Lower leg skin (tissue), 4 donors: ENCODE results near the gene NELFB. TPM values are rescaled to one million over a fixed set of nuclear protein-coding genes. Genes with fewer than 3 reads are reported as not detected.
A peak's percentile ranks its signal among the peaks of the same experiment; 100 is the strongest.

Experiments used
- DNase-seq, 2 donors: peaks; one replicate each; pipeline ENCODE4 v3.0.0-alpha.2; 2019; ENCODE audit warnings: low spot score in 2 of 2
- H3K4me3 ChIP-seq: fragments of 200-600 bp; sonication (generic); 2 replicates; pipeline ENCODE4 v1.5.1; 2017; ENCODE audit warnings: mild to moderate bottlenecking, low read depth; ENCODE audit not compliant: poor library complexity, severe bottlenecking
- POLR2A ChIP-seq, 2 donors: fragments of 450-650 bp; IDR thresholded peaks; one replicate each; pipeline ENCODE4 v1.6.1; 2016 to 2017; ENCODE audit warnings: antibody characterized with exemption in 2 of 2, mild to moderate bottlenecking in 1 of 2, moderate library complexity in 1 of 2
- WGBS, 2 donors: methylation state at CpG; one replicate each; pipeline ENCODE4 v1.1.5; 2018; 5-methylcytosine and 5-hydroxymethylcytosine counted together
- intact Hi-C: fragments of 100-400 bp; cut with DNase I; formaldehyde crosslinking; loops from one replicate; pipeline ENCODE4 v1.15.0; 2023; ENCODE audit warnings: low total_unique reads
- total RNA-seq, 4 donors: library from RNA; depleted of rRNA; stranded (reverse); fragments of >200 nt; gene quantifications; one replicate each; pipeline ENCODE4 v1.1.0, GENCODE V29; 2016
- TF ChIP-seq, protein P1 (sequence below), 3 donors: fragments of 450-650 bp; IDR thresholded peaks; one replicate each; pipeline ENCODE4 v1.5.1; 2016; ENCODE audit warnings: antibody characterized with exemption in 3 of 3, mild to moderate bottlenecking in 3 of 3, moderate library complexity in 2 of 3

The NELFB gene
- total RNA-seq, 4 donors from 2014 or later: 40.7 to 52.7 (median 49.9) TPM

DNA sequence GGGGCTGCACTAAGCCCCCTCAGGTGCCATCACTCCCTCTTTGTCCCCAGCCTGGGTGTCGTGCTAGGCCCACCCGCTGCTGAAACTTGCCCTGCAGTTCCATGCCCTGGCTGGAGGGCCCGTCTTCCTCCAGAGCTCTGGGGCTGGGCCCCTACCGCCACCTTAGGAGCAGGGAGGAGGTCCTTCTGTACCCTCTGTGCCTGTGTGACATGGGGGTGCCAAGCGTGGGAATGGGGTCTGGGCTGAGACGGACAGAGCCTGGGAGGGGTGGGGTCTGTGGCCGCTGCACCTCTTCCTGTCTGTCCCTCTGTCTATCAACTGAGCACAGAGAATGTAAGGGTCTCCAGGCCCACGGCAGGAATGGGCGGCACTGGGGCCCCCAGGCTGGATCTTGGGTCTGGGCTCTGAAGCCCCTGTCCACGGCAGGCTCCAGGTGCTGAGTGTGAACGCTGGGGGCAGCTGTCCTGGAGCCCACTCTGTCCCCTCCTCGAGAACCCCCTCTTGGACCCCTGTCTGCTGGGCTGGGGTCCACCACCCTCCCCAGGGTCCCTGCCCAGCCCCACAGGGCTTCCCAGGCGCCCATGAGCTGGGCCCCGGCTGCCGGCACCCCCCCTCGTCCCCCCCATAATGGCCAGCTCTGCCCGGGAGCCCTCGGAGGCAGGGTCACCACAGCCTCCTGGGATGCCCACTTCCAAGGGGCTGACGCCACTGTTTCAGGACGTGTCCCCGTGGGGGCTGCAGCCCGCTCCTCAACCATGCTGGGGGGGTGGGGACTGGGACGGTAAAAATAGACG is 62.8 kb downstream of the NELFB start:
- H3K4me3 ChIP-seq: no peak overlapping the region
- TF ChIP-seq POLR2A (IDR thresholded peaks at IDR 0.05): no peak
- TF ChIP-seq, protein P1, sequence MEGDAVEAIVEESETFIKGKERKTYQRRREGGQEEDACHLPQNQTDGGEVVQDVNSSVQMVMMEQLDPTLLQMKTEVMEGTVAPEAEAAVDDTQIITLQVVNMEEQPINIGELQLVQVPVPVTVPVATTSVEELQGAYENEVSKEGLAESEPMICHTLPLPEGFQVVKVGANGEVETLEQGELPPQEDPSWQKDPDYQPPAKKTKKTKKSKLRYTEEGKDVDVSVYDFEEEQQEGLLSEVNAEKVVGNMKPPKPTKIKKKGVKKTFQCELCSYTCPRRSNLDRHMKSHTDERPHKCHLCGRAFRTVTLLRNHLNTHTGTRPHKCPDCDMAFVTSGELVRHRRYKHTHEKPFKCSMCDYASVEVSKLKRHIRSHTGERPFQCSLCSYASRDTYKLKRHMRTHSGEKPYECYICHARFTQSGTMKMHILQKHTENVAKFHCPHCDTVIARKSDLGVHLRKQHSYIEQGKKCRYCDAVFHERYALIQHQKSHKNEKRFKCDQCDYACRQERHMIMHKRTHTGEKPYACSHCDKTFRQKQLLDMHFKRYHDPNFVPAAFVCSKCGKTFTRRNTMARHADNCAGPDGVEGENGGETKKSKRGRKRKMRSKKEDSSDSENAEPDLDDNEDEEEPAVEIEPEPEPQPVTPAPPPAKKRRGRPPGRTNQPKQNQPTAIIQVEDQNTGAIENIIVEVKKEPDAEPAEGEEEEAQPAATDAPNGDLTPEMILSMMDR (IDR thresholded peaks at IDR 0.05): no peak
- intact Hi-C loops: no loop called here
- 71 to 76% methylated on average over 16 to 23 of the region's 24 CpGs for WGBS, 2 donors
- DNase-seq: peak in 1 of 2 donors; percentile 83

DNA sequence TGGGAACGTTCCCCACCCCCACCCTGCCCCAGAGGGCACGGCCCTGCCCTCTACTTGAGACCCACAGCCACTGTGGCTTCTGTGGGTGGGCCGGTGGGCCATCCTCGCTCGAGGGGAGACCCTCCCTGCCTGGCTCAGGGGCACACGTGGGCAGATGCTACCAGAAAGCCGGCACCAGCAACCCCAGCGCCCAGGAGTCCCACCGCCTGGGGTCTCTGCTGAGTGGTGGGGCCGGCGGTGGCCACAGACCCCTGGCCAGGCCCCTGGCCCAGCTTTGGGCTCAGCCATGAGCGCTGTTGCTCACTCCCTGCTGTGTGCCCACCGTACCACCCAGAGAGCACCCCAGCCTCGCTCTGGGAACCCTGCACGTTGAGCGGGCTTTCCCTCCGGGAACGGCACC is 63.5 kb downstream of the NELFB start:
- intact Hi-C loops: no loop called here
- WGBS, 2 donors: 62 to 81% methylated on average over 12 to 14 of the region's 18 CpGs
- no peak overlapping the region for H3K4me3 ChIP-seq
- DNase-seq: peak in 1 of 2 donors; percentile 70
- TF ChIP-seq, protein P1 (IDR thresholded peaks at IDR 0.05): no peak
- TF ChIP-seq POLR2A (IDR thresholded peaks at IDR 0.05): no peak

DNA sequence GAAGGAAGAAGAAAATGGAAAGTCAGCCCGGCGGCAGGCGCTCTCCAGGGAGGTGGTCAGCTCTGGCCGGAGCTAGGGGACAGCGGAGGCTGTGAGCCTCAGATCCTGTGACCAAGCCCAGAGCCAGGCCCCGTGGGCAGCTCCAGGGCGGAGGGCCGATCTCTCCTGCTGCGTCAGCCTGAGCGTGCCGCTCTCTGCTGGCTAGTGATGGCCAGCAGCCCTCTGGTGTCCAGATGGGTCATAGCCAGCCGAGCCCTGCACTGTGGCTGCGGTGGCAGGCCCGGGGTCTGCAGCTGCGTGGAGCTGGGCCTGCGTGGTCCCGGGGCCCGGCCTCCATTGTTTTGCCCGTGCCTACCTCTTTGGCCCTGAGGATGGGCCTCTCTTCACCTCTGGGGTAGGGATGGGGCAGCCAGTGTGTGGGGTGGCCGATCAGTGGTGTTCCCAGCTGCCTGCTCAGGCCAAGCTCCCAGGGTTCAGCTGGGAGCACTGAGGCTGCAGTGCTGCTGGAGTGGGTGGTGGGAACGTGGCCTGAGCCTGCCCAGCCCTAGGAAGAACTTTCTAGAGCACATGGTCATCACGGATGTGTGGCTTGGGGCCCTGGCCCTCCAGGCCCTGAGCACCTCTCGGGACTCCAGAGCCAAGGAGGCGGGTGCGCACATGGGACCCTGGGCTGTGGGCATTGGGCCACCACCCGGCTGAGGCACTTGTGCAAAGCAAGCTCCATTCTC is 64.0 kb downstream of the NELFB start:
- 71 to 83% methylated on average over 18 to 26 of the region's 26 CpGs for WGBS, 2 donors
- TF ChIP-seq, protein P1 (IDR thresholded peaks at IDR 0.05): no peak
- no peak for TF ChIP-seq POLR2A (IDR thresholded peaks at IDR 0.05)
- no peak overlapping the region for H3K4me3 ChIP-seq
- DNase-seq: peak; percentile 16 to 87
- intact Hi-C loops: no loop called here

DNA sequence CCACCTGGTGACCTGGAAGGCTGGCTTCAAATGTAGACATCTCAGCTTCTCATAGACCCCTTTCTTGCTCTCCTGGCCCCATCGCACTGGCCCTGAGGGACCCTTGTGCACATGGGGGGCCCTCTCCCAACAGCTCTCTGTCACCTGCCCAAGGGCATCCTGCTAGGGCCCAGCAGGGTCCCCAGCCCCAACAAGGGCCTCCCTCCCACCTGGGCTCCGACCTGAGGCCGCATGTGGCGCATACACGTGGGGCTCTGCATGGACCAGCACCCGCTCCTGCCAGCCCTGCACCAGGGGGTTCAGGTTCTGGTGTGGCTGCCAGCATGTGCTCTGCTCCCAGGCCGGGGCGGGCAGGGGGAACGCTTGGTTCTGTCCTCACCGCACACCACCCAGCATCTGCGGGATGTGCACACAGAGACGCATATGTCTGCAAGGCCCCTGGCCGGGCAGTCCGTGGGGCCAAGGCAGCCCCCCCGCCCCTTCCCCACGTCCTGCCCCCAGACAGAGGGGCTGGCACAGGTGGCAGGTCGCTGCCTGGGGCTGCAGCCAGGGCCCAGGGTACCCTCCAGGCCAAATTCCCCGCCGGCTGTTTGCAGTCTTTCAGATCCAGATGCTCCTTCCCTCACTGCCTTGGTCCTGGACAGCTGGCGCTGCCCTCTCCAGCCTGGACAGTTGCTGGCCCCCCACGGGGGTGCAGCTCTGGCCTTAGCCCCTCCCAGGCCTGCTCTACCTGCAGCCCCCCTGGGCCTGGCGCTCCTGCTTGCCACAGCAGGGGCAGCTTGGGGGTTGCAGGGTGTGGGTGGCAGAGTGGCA is 64.8 kb downstream of the NELFB start:
- intact Hi-C loops: no loop called here
- WGBS, 2 donors: 87 to 89% methylated on average over 17 of the region's 22 CpGs
- TF ChIP-seq, protein P1 (IDR thresholded peaks at IDR 0.05): no peak
- no peak for TF ChIP-seq POLR2A (IDR thresholded peaks at IDR 0.05)
- DNase-seq: peak in 1 of 2 donors; percentile 84
- H3K4me3 ChIP-seq: no peak overlapping the region

DNA sequence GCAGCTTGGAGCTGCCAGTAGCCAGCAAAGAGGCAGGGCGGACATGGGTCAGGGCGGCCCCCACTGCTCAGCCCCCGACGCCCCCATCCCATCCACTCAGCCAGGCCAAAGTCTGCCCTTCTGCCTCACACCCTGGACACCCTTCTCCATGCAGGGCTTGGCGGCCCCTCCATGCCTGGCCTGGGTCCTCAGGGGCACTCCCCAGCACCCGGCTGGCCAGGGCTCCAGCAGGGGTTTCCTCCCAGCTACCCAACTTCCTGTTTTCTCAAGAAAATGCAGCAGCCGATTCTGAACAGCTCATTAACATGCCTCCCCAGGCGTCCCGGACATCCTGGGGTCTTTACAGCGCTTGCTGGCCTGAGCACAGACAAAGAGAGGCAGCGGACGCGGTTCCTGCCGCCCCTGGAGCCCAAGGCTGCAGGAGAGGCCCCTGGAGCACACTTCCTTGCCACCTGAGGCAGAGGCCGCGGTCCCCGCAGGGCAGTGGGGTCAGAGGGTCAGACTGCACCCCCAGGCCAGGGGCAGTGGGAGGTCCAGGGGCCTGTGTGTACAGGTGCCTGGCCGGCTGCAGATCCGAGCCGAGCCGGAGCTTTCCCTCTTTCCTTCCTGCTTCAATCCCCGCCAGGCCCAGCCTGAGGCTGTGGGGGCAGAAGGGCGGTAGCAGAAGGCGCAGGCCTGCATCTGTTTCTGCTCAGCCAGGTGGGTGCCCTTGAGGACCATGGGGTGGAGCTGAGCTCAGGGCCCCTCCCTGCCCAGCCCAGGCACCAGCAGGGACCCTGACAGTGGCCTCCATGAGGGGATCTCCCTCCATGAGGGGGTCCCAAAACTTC is 65.6 kb downstream of the NELFB start:
- peak in 1 of 2 donors; percentile 85 for DNase-seq
- 70 to 76% methylated on average over 17 to 22 of the region's 24 CpGs for WGBS, 2 donors
- TF ChIP-seq, protein P1 (IDR thresholded peaks at IDR 0.05): no peak
- no peak for TF ChIP-seq POLR2A (IDR thresholded peaks at IDR 0.05)
- H3K4me3 ChIP-seq: no peak overlapping the region
- intact Hi-C loops: no loop called here
